IPS-18a (cell line): ENCODE data around the gene CAB39.

ENCODE experiments used
- H3K27ac ChIP-seq: one replicate; pipeline ENCODE4 v1.5.1; 2013; ENCODE audit warnings: low read length
- H3K27me3 ChIP-seq: one replicate; pipeline ENCODE4 v1.6.1; 2013; ENCODE audit warnings: mild to moderate bottlenecking, low read length; ENCODE audit not compliant: control insufficient read depth, insufficient read depth
- H3K36me3 ChIP-seq: one replicate; pipeline ENCODE4 v1.6.1; 2013; ENCODE audit warnings: low read depth, low read length; ENCODE audit not compliant: control insufficient read depth
- H3K4me1 ChIP-seq: one replicate; pipeline ENCODE4 v1.6.1; 2013; ENCODE audit warnings: low read depth, low read length; ENCODE audit not compliant: control insufficient read depth
- H3K4me3 ChIP-seq: one replicate; pipeline ENCODE4 v1.5.1; 2013; ENCODE audit warnings: low read length
- H3K9ac ChIP-seq: one replicate; pipeline ENCODE4 v1.6.1; 2013; ENCODE audit warnings: mild to moderate bottlenecking, low read length, moderate library complexity
- H3K9me3 ChIP-seq: one replicate; pipeline ENCODE4 v1.6.1; 2013; ENCODE audit warnings: low read depth, low read length; ENCODE audit not compliant: control insufficient read depth

The CAB39 gene

DNA sequence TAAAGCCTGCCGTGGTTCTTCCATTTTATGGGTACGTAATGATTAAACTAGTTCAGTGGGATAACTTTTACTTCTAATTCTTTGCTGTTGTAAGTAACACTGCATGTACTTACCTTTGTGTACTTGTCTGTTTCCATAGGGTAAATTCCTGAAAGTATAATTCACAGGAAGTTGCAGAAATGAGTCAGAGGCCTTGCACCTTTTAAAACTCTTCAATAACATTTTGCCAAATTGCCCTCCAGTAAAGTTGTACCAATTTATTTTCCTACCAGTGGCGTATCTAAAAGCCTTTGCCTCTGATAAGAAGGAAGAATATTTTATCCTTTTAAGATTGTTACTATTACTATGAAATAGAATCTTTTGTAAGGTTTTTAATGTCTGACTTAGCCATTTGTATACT lies 65.1 kb downstream of the CAB39 start:
- no peak overlapping the region for H3K27ac ChIP-seq
- H3K4me1 ChIP-seq = no peaks in the 10 kb centered on the region
- no peak overlapping the region for H3K4me3 ChIP-seq
- no peaks in the 10 kb centered on the region for H3K27me3 ChIP-seq
- H3K9me3 ChIP-seq = no peaks in the 10 kb centered on the region
- no peak overlapping the region for H3K9ac ChIP-seq
- H3K36me3 ChIP-seq = no peaks in the 10 kb centered on the region

DNA sequence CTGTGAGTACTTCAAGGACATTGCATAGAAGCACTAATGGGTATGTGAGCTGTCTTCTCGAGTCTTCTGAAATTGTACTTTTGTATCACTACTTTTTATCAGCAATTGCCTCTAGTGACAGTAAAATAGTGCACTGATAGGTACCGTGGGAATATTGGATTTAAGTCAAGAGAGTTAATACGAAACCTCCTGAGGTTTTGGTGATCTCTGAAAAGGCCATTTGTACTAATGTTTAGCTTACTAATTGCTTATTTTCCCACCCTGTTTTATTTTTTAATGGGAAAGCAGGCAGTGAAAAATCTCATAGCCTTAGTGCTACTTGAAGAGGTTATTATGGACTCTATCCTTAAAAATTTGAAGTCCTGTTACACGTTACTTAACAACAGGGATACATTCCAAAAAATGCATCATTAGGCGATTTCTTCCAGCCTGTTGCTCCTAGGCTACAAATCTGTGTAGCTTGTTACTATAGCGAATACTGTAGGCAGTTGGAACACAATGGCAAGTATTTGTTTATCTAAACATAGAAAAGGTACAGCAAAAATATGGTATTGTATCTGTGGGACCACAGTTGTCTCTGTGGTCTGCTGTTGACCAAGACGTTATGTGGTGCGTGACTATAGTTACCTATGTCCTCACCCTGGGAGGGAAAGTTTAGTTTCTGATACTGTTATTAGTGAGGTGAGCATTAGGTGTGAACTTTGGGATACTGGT lies 65.9 kb downstream of the CAB39 start:
- Histone ChIP-seq H3K4me3 (no peak overlapping the region), H3K27me3 (no peaks in the 10 kb centered on the region), H3K4me1 (no peaks in the 10 kb centered on the region), H3K9ac (no peak overlapping the region), H3K27ac (no peak overlapping the region), H3K9me3 (no peaks in the 10 kb centered on the region), H3K36me3 (no peaks in the 10 kb centered on the region)

DNA sequence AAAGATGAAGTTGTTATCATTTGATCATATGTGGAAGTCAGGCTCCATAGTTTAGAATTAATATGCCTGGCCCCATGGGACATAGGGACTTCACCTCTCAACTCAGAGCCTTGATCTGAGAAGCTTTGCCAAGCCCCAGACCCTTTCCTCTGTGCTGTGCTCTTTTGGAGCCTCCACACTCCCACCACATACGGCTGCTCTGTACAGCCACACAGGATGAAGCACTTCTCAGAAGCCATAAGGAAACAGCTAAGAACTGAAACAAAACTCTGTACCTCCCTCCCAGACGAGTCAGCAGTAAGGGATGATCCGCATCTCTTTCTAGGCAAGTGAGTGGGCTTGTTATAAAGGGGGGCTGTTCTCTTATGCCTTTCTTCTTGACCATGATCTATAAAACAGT lies 66.5 kb downstream of the CAB39 start:
- Histone ChIP-seq H3K27ac (no peak overlapping the region), H3K4me3 (no peak overlapping the region), H3K36me3 (peaks cover 5% of the 10 kb centered on the region), H3K27me3 (no peaks in the 10 kb centered on the region), H3K9ac (no peak overlapping the region), H3K4me1 (peaks cover 1% of the 10 kb centered on the region), H3K9me3 (no peaks in the 10 kb centered on the region)

DNA sequence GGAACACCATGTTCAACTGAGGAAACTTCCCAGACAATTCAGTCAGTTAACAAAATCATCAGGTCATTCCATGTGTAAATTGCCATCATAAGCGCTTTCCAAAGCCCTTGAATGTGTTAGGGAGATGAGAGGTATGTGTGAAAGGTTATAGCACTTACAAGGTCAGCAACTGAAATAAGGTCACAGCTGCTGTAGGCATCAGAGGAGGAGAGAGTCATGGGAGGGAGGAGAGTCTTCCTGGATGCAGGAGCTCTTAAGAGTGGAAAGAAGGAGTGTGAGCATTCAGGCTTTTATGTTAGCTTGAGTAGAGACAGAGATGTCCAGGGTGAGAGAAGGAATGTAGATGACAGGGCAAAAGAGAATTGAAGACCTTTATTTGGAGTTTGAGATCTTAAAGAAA lies 67.0 kb downstream of the CAB39 start:
- no peak overlapping the region for H3K4me3 ChIP-seq
- H3K9me3 ChIP-seq = no peaks in the 10 kb centered on the region
- H3K27me3 ChIP-seq = no peaks in the 10 kb centered on the region
- H3K9ac ChIP-seq = no peak overlapping the region
- H3K27ac ChIP-seq = no peak overlapping the region
- H3K36me3 ChIP-seq = peaks cover 5% of the 10 kb centered on the region
- H3K4me1 ChIP-seq = peaks cover 3% of the 10 kb centered on the region

DNA sequence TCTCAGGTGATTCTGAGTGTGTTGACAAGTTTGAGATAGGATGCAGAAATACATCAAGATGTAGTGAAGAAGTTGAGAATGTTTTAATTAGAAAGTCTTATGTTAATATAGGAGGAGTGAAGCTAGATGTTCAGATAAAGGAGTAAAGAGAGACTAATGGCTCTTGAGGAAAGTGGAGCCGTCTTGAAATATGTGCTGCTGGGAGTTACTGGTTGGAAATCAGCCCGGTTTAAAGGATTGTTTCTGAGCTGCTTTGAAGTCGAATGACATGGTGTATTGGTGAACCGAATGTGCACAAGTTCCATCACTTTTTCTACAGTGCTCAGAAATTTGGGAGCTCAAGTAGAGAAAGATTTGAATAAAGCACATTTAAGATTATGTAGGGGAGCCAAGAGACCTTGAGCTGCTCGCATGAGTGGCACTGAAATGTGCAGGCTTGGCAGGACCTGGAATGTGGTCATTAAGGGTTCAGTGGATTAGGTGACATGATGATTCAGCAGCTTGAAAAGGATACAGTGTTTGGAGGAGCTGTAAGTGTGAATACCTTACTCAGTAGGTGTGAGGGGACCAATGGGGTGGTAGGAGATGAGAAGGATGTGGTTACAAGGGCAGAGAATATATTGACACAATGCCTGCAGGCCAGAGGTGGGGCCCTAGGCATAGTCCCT lies 68.6 kb downstream of the CAB39 start:
- Histone ChIP-seq H3K4me3 (no peak overlapping the region), H3K27me3 (no peaks in the 10 kb centered on the region), H3K27ac (no peak overlapping the region), H3K36me3 (peaks cover 5% of the 10 kb centered on the region), H3K9ac (no peak overlapping the region), H3K4me1 (peaks cover 3% of the 10 kb centered on the region), H3K9me3 (no peaks in the 10 kb centered on the region)

DNA sequence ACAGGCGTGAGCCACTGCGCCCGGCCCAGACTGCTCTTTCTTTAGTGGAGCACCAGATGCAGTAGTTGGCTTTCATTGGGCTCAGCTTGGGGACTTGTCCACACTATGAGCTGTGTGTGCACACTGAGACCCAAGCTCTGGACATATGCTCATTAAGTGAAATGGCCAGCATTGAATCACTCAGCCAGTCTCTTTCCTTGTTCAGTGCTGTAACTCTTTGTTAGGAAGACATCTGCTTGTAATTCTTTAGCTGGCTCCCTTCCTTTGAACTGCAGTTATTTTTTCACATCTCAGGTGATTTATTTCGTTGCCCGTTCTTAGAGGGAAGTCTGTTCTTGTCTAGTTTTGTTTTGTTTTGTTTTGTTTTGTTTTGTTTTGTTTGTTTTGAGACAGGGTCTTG lies 70.5 kb downstream of the CAB39 start:
- H3K9me3 ChIP-seq = no peaks in the 10 kb centered on the region
- H3K36me3 ChIP-seq = peaks cover 5% of the 10 kb centered on the region
- no peaks in the 10 kb centered on the region for H3K27me3 ChIP-seq
- peaks cover 3% of the 10 kb centered on the region for H3K4me1 ChIP-seq
- no peak overlapping the region for H3K27ac ChIP-seq
- H3K4me3 ChIP-seq = no peak overlapping the region
- H3K9ac ChIP-seq = no peak overlapping the region

DNA sequence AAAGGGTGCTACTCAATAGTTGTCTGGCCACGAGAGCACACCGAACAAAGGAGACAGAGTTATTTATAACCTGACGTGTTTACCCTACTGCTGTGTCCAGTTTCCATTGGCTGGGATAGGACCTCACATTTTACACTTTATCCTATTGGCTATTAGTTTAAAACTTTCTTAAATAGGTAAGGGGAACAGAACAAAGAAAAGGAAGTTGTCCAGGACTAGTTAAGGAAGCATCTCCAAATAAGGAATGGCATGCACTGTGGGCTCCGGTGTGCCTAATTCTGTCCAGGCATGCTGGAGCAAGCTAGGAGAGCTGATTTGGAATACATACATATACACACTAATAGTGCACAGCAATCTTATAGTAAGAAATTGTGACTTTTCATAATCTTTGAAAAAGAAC lies 72.2 kb downstream of the CAB39 start:
- Histone ChIP-seq H3K4me3 (no peak overlapping the region), H3K27me3 (no peaks in the 10 kb centered on the region), H3K4me1 (peaks cover 3% of the 10 kb centered on the region), H3K9ac (no peak overlapping the region), H3K27ac (no peak overlapping the region), H3K9me3 (peaks cover 5% of the 10 kb centered on the region), H3K36me3 (peaks cover 5% of the 10 kb centered on the region)

DNA sequence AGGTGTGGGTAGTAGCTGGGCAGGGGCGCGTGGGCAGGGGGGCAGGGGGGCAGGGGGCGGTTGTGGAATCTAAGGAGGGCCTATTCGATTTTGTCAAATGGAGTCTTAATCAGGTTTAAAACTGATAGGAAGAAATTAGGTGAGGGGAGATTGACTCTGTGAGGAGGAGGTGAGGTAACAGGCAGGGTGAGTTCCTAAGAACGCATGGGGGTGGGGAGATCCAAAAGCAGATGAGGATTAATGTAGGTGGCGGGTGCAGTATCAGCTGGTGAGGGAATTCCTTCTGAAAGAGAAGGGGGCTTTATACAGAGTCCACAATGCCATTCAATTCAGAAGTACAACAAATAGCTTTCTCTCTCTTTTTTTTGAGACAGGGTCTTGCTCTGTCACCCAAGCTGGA lies 72.7 kb downstream of the CAB39 start:
- Histone ChIP-seq H3K4me1 (peaks cover 3% of the 10 kb centered on the region), H3K27me3 (no peaks in the 10 kb centered on the region), H3K9ac (no peak overlapping the region), H3K9me3 (peaks cover 5% of the 10 kb centered on the region), H3K4me3 (no peak overlapping the region), H3K27ac (no peak overlapping the region), H3K36me3 (peaks cover 5% of the 10 kb centered on the region)

DNA sequence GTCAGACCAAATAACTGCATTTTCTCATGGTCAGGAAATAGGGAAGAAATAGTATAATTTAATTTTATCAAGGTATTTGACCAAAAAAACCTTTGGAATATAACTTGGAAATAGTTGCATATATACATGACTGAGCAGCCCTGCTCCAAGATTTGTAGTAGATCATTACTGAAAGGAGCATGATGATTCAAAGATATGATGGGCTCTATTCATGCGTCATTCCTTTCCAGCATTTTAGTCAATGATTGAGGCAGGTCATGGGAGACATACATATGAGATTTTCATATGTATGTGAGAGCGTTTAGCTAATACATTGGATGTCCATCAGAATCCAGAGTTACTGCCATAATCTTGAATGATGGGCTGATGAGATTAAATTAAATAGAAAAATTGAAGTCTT lies 74.5 kb downstream of the CAB39 start:
- Histone ChIP-seq H3K9me3 (peaks cover 5% of the 10 kb centered on the region), H3K36me3 (peaks cover 11% of the 10 kb centered on the region), H3K27me3 (no peaks in the 10 kb centered on the region), H3K4me1 (peaks cover 3% of the 10 kb centered on the region), H3K27ac (no peak overlapping the region), H3K9ac (no peak overlapping the region), H3K4me3 (no peak overlapping the region)

DNA sequence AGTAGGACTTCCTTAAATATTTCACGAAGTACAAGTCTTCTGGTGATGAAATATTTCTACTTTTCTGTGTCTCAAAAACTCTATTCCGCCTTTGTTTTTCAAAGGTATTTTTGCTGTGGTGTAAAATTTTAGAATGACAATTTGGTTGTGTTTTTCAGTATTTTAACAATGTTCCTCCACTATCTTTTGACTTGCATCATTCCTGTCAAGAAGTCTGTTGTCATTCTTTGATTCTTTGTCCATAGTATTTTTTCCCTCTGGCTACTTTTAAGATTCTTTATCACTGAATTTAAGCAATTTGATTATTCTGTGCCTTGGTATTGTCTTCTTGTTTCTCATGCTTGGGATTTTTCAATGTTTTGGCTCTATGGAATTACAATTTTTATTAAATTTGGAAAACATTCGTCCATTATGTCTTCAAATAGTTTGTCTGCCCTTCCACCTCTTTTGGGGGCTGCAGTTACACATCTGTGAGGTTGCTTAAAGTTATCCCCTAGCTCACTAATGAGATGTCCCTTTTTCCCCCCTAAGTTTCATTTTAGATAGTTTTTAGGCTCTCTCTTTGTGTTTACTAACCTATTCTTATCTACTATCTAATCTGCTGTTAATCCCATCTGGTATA lies 76.0 kb downstream of the CAB39 start:
- Histone ChIP-seq H3K4me1 (peaks cover 3% of the 10 kb centered on the region), H3K27me3 (no peaks in the 10 kb centered on the region), H3K9ac (no peak overlapping the region), H3K36me3 (peaks cover 18% of the 10 kb centered on the region), H3K4me3 (no peak overlapping the region), H3K27ac (no peak overlapping the region), H3K9me3 (peaks cover 5% of the 10 kb centered on the region)

DNA sequence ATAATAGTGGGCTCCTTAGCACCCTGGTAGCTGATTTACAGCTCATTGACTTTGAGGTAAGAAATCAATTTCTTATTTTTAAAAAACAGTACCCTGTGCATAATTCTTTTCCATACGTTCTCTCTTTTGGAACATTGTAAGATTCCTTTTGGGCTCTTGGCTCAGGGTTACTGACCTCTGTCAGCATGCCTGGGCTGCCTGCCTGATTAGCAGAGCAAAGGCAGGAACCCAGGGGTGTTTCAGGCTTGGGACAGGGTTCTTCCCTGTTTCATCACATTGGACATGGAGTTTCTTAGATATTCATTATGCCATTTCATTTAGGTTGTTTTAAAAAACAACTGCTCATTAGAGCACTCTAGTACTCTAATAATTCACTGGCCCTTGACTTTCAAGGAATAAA lies 78.3 kb downstream of the CAB39 start:
- Histone ChIP-seq H3K36me3 (peaks cover 14% of the 10 kb centered on the region), H3K9ac (no peak overlapping the region), H3K4me1 (peaks cover 5% of the 10 kb centered on the region), H3K9me3 (peaks cover 5% of the 10 kb centered on the region), H3K4me3 (no peak overlapping the region), H3K27ac (no peak overlapping the region), H3K27me3 (no peaks in the 10 kb centered on the region)
